HG02623 (cell line): ENCODE results near the gene GULP1.
"Not testable (repeated sequence)": the region's sequence is repeated elsewhere in the genome, so short reads cannot be mapped to it uniquely, and the experiment has no call there.

Source experiments
- ATAC-seq: cut with Tn5 transposase; IDR thresholded peaks from one replicate; pipeline ENCODE4 v1.9.1; 2021; ENCODE audit warnings: moderate library complexity; ENCODE audit not compliant: unreplicated experiment

The GULP1 gene

GRCh38 chr2:188596054-188596453 lies 304.4 kb downstream of the GULP1 start:
- no peak for ATAC-seq

GRCh38 chr2:188598551-188598950 lies 306.9 kb downstream of the GULP1 start:
- no peak for ATAC-seq

GRCh38 chr2:188599140-188599539 lies 307.5 kb downstream of the GULP1 start:
- no peak for ATAC-seq

- ATAC-seq: no peak
Measured at GRCh38 chr2:188600536-188601210, 309.0 kb downstream of the GULP1 start.

- no peak for ATAC-seq
Measured at GRCh38 chr2:188601391-188601790, 309.7 kb downstream of the GULP1 start.

GRCh38 chr2:188601927-188602326 lies 310.3 kb downstream of the GULP1 start:
- no peak for ATAC-seq

GRCh38 chr2:188604579-188604978 lies 312.9 kb downstream of the GULP1 start:
- no peak for ATAC-seq

- not testable (repeated sequence) for ATAC-seq
Measured at GRCh38 chr2:188605609-188606584, 314.2 kb downstream of the GULP1 start.

- not testable (repeated sequence) for ATAC-seq
Measured at GRCh38 chr2:188606596-188606995, 314.9 kb downstream of the GULP1 start.

GRCh38 chr2:188607501-188607900 lies 315.8 kb downstream of the GULP1 start:
- no peak for ATAC-seq

- ATAC-seq: no peak
Measured at GRCh38 chr2:188609321-188610049, 317.8 kb downstream of the GULP1 start.

- no peak for ATAC-seq
Measured at GRCh38 chr2:188610050-188610444, 318.4 kb downstream of the GULP1 start.

- ATAC-seq: no peak
Measured at GRCh38 chr2:188610827-188611226, 319.2 kb downstream of the GULP1 start.

GRCh38 chr2:188619146-188619545 lies 327.5 kb downstream of the GULP1 start:
- no peak for ATAC-seq

GRCh38 chr2:188620916-188621315 lies 329.2 kb downstream of the GULP1 start:
- ATAC-seq: no peak

- ATAC-seq: no peak
Measured at GRCh38 chr2:188622601-188623260, 331.1 kb downstream of the GULP1 start.

- no peak for ATAC-seq
Measured at GRCh38 chr2:188623995-188624643, 332.4 kb downstream of the GULP1 start.

- no peak for ATAC-seq
Measured at GRCh38 chr2:188627471-188627870, 335.8 kb downstream of the GULP1 start.

- ATAC-seq: no peak
Measured at GRCh38 chr2:188628989-188629752, 337.5 kb downstream of the GULP1 start.
